ENCODE measurements around the gene HDAC10.

Gene HDAC10

DNA sequence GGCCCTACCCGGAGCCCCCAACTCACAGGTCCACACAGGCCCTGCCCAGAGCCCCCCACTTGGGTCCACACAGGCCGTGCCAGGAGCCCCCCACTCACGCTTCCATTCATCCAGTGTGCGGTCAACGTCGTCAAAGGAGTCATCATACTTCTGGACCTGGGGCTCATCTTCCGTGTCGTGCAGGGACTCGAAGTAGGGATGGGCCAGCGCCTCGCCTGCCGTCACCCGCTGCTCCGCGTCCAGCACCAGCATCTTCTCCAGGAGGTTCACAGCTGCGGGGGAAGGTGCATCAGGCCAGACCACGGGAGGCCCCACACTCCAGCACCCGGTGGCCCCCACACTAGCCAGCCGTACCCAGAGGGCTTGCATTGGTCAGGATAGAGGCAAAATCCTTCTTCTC lies 4.0 kb upstream of the HDAC10 start:
- Histone ChIP-seq H3K36me3 (replicated peaks; ENCODE audit: low read depth, low read length) (no peaks in the 10 kb centered on the region), H3K4me2 (ENCODE audit: low read length) (no peak overlapping the region)

DNA sequence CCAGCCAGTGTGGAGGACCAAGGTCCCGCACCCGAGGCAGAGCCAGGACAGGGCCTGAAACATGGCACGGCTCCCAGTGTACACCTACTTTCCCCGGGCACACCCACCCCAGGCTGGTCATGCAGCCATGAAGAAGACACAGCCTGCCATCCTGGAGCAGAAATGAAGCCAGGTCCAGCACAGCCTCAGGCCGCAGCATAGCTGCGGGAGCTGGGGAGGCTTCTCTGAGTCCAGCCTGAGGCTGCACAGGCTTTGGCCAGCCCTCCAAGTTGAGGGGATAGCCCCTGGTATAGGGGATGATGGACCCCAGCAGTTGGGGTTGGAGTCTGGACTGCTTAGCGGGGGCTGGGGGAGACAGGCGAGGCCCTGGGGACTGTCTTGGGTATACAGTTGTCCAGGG lies 2.9 kb upstream of the HDAC10 start:
- no peaks in the 10 kb centered on the region for H3K36me3 ChIP-seq (replicated peaks; ENCODE audit: low read depth, low read length)
- H3K9me3 ChIP-seq (ENCODE audit: insufficient read depth, low read length): no peaks in the 10 kb centered on the region
- no peak overlapping the region for H3K4me3 ChIP-seq (ENCODE audit: low read length)
- TF ChIP-seq, protein P1, sequence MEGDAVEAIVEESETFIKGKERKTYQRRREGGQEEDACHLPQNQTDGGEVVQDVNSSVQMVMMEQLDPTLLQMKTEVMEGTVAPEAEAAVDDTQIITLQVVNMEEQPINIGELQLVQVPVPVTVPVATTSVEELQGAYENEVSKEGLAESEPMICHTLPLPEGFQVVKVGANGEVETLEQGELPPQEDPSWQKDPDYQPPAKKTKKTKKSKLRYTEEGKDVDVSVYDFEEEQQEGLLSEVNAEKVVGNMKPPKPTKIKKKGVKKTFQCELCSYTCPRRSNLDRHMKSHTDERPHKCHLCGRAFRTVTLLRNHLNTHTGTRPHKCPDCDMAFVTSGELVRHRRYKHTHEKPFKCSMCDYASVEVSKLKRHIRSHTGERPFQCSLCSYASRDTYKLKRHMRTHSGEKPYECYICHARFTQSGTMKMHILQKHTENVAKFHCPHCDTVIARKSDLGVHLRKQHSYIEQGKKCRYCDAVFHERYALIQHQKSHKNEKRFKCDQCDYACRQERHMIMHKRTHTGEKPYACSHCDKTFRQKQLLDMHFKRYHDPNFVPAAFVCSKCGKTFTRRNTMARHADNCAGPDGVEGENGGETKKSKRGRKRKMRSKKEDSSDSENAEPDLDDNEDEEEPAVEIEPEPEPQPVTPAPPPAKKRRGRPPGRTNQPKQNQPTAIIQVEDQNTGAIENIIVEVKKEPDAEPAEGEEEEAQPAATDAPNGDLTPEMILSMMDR (IDR thresholded peaks at IDR 0.05; ENCODE audit: low read depth, low read length): no peak
- TF ChIP-seq EZH2phosphoT487 (IDR thresholded peaks at IDR 0.05; ENCODE audit: low read depth): no peak
- H4K20me1 ChIP-seq (ENCODE audit: insufficient read depth, low read length): no peaks in the 10 kb centered on the region
- no peaks in the 10 kb centered on the region for H3K27me3 ChIP-seq (ENCODE audit: low read depth, low read length)
- peaks cover 9% of the 10 kb centered on the region; the same call in 1 of the 2 replicates for H3K4me1 ChIP-seq (ENCODE audit: low read length)
- no peak overlapping the region for H2AFZ ChIP-seq (ENCODE audit: low read depth, low read length)
- H3K79me2 ChIP-seq (ENCODE audit: low read length): no peaks in the 10 kb centered on the region; the same call in 1 of the 2 replicates
- H3K27ac ChIP-seq (ENCODE audit: low read length): no peak overlapping the region
- no peak overlapping the region for H3K9ac ChIP-seq (ENCODE audit: low read length)
- H3K4me2 ChIP-seq (ENCODE audit: low read length): no peak overlapping the region

More for the DNA sequence above, 4.0 kb upstream of the HDAC10 start:
- Histone ChIP-seq H3K4me1 (ENCODE audit: low read length) (peaks cover 8% of the 10 kb centered on the region; the same call in 1 of the 2 replicates), H3K27ac (ENCODE audit: low read length) (no peak overlapping the region), H4K20me1 (ENCODE audit: insufficient read depth, low read length) (no peaks in the 10 kb centered on the region), H3K27me3 (ENCODE audit: low read depth, low read length) (no peaks in the 10 kb centered on the region), H3K79me2 (ENCODE audit: low read length) (peaks cover 8% of the 10 kb centered on the region), H2AFZ (ENCODE audit: low read depth, low read length) (no peak overlapping the region), H3K9me3 (ENCODE audit: insufficient read depth, low read length) (no peaks in the 10 kb centered on the region), H3K4me3 (ENCODE audit: low read length) (no peak overlapping the region), H3K9ac (ENCODE audit: low read length) (no peak overlapping the region)
- no peak for TF ChIP-seq EZH2phosphoT487 (IDR thresholded peaks at IDR 0.05; ENCODE audit: low read depth)
- TF ChIP-seq, protein P1 (IDR thresholded peaks at IDR 0.05; ENCODE audit: low read depth, low read length): no peak

DNA sequence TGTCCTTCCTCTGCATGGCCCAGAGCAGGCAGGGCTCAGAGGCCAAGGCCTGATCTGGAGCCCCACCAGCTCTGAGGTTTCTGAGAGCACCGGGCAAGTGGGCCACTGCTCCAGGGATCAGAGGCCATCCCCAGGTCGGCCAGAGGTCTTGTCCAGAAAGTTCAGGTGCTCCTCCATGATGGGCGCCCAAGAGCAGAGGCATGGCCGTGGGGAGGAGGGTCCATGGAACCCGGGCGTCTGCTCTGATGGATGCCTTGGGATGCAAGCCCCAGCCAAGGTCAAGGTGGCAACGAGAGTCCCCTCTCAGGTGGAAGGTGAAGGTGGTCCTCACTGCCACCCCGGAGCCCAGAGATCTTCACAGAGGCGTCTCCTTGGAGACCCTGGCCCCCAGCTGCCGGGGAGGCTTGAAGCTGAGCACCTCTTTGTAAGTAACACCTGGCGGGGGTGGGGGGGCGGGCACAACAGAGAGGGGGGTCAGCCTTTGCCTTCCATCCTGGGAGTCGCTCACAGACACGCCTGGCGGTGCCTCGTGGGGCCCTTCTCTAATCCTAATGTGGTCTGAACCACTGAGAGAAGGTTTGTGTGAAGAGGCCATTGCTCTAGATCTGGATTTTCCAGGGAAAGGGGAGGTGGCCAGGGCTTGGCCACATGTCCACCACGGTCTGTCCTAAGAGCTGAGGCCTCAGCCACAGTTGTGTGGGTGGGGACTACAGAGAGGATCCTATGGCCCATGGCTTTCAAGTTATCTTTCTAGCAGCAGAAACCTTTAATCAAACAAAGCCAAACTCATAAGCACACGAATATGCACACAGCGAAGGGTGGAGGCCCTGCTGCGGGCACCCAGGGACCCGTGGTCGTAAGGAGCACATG lies 2.2 kb upstream of the HDAC10 start:
- H3K27ac ChIP-seq (ENCODE audit: low read length): no peak overlapping the region
- no peaks in the 10 kb centered on the region for H4K20me1 ChIP-seq (ENCODE audit: insufficient read depth, low read length)
- H3K79me2 ChIP-seq (ENCODE audit: low read length): no peaks in the 10 kb centered on the region
- no peak for TF ChIP-seq EZH2phosphoT487 (IDR thresholded peaks at IDR 0.05; ENCODE audit: low read depth)
- TF ChIP-seq, protein P1 (IDR thresholded peaks at IDR 0.05; ENCODE audit: low read depth, low read length): no peak
- no peak overlapping the region for H2AFZ ChIP-seq (ENCODE audit: low read depth, low read length)
- H3K4me2 ChIP-seq (ENCODE audit: low read length): no peak overlapping the region
- no peaks in the 10 kb centered on the region for H3K27me3 ChIP-seq (ENCODE audit: low read depth, low read length)
- no peaks in the 10 kb centered on the region for H3K36me3 ChIP-seq (replicated peaks; ENCODE audit: low read depth, low read length)
- peaks cover 9% of the 10 kb centered on the region; the same call in 1 of the 2 replicates for H3K4me1 ChIP-seq (ENCODE audit: low read length)
- H3K9me3 ChIP-seq (ENCODE audit: insufficient read depth, low read length): no peaks in the 10 kb centered on the region
- H3K4me3 ChIP-seq (ENCODE audit: low read length): no peak overlapping the region
- H3K9ac ChIP-seq (ENCODE audit: low read length): no peak overlapping the region

All from OCI-LY3 (cell line).